Measurements from ENCODE around the gene CTDSP2. TPM values are rescaled to one million over a fixed set of nuclear protein-coding genes. Genes with fewer than 3 reads are reported as not detected.
"Not testable (repeated sequence)": the region's sequence is repeated elsewhere in the genome, so short reads cannot be mapped to it uniquely, and the experiment has no call there.

CTDSP2 gene, protein sequence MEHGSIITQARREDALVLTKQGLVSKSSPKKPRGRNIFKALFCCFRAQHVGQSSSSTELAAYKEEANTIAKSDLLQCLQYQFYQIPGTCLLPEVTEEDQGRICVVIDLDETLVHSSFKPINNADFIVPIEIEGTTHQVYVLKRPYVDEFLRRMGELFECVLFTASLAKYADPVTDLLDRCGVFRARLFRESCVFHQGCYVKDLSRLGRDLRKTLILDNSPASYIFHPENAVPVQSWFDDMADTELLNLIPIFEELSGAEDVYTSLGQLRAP
- total RNA-seq (2014; rRNA removed; shearing (Covaris generic)), result 38.2 and 43.6 TPM in 2 replicates
- 16.5 and 19.6 TPM in 2 replicates for polyA plus RNA-seq (2014; cell fraction: nucleus; rRNA removed)

DNA sequence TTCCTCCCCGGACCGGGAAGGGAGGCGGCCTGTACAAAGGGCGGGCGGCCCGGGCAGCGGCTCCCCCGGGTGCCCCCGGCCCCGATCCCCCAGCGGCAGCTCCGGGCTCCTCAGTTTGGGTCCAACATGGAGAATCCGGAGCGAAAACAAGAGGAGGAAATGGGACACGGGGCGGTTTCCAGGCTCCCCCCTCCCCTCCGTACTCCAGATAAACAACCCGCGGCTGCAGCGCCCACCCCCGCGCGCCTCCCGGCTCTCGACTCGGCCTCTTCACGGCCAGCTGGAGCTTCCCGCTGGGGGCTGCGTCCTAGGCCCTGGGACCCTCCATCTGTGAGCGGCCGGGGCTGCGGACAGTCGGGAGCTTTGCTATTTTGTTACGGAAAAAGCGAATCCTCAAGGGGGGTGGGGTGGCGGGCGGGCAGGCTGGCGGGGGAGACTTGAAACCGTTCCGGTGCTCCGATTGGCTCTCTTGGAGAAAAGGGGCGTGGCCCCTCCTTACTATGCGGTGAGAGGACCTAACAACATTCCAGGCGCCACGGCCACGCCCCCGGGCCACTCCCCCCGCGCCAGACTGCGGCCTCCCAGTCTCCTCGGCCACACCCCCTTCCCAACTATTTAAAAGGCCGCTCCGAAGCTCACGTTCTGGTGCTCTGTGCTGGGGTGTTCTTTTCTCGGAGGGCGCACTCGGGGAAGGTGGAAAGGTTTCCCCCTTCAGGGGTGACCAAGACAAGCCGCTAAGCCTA lies at the start of gene CTDSP2:
CTDSP2 (minus strand) TSS at position 153 of the 743 bp plus-strand sequence. CDS start 294 bp downstream, outside the sequence.
- DNase-seq (ENCODE audit: extremely low read depth, low read depth), result peak; percentile 98

DNA sequence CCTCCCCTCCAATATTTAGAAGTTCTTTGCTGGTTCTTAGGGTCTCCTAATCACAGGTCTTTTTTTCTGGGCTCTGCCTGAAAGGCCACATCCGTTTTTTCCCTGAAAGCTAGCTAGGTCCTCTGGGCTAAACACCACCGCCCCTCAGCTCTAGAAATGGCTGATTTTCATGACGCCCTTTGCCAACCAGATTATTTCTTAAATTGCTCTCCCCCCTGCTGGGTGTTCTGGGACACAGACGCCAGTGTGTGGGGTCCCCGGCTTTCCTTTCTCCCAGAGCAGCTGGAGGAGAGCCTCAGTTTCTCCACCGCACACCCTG lies 49.5 kb upstream of the CTDSP2 start:
- no peak for DNase-seq (ENCODE audit: extremely low read depth, low read depth)

DNA sequence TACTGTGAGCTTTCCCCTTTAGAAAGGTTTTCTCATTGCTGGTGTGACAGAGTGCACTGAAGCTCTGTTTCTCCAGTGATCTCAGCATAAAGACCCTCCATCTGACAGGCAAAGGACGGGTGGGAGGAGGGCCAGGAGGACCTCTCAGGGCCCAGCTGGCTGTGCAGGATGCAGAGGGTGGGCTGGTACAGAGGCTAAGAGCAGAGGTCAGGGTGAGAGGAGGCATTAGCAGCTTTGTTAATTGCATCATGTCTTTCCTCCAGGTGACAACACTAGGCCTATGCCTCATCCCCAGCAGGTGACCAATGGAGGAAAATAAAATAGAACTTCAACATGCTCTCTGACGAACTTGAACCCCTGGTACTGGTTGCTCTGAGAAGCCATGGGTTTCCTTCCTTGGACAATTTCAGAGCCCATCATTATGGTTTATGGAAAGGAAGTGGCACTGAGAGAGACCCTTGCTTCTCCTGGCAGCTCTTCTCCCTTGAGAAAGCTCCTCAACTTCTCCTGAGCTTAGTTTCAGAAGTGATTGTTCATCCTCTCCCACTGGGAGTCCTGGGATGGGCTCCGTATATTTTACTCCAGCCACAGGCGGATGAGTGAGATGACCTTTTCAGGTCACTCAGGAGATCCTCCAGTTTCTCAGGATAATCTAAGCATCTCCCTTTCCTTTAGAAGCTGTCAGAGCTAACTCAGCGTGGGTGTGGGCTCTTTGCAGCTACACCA lies 49.0 kb upstream of the CTDSP2 start:
- no peak for DNase-seq (ENCODE audit: extremely low read depth, low read depth)

- no peak for DNase-seq (ENCODE audit: extremely low read depth, low read depth)
These were observed 48.1 kb upstream of the CTDSP2 start for GRCh38 chr12:57894399-57895292.

DNA sequence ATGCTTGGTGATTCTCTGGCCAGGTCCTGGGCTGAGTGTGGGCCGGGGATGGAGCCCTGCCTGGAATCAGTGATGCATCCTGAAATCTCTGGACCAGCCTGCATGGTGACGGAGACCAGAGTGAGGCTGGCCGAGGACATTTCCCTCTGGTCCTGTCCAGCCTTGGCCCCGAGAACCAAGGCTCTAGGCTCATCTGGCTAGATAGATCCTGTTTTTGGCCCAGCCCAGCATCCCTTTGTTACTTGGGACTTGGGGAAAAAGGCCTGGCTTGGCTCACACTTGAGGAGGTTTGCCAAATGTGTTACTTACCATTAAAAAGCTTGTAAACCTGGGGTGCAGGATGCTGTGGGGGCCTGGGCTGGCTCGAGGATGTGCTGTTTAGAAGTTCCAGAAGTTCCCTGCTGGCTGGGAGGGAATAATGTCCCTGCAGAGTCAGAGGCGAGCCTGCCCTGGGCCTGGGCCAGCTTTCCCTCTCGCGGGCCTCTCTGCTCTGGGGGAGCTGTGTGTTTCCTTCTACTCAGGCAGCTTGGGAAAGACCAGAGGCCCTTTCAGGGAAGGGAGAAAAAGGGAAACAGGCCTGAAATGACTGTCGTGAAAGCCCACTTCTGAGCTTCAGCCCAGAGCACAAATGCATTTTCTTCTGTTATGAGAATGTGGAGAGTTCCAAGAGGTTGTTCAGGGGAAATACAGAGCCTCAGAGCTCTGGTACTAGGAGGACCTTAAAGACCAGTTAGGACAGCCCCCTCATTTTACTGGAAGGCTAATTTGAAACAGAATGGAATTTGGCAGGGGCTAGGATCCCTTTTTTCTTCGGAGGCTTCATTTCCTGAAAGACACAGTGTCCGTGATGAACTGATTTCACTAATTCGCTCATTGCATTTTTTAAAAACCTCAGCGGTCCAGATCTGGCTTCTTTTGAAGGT lies 47.2 kb upstream of the CTDSP2 start:
- no peak for DNase-seq (ENCODE audit: extremely low read depth, low read depth)

DNA sequence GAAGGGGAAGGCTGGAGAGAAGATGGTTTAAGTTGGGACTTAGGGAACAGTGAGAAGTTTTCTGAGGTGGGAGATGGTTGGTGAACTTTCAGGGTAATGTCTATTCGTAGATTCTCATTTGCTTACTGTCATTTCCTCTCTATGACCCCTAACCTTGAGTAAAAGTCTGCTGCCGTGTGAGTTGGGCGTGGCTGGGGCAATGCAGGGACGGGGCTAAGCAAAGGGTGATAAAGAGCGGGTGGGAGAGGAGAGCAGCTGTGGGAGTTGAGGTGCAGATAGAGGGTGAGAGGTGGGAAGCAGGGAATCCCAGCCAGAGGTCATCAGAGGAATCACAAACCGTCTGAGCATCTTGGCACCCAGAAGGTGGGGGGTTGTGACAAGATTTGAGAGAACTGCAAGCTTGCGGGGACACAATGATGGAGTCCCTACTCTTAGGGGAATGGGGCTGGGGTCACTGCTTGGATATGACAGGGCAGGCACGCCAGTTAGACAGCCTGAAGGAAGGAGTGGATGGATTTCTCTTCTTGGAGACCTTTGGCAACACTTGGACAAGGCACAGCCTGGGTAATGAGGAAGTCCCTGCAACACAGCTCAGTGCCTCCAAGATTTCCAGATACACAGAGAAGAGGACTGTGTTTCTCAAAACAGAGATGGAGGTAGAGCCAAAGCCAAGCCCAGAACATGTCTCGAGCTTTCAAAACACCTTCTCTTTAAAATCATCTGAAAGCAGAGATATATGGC lies 45.9 kb upstream of the CTDSP2 start:
- DNase-seq (ENCODE audit: extremely low read depth, low read depth), result no peak

GRCh38 chr12:57891542-57892228 lies 45.2 kb upstream of the CTDSP2 start:
- DNase-seq (ENCODE audit: extremely low read depth, low read depth), result no peak

- no peak for DNase-seq (ENCODE audit: extremely low read depth, low read depth)
These were observed 43.9 kb upstream of the CTDSP2 start for GRCh38 chr12:57890191-57891115.

DNA sequence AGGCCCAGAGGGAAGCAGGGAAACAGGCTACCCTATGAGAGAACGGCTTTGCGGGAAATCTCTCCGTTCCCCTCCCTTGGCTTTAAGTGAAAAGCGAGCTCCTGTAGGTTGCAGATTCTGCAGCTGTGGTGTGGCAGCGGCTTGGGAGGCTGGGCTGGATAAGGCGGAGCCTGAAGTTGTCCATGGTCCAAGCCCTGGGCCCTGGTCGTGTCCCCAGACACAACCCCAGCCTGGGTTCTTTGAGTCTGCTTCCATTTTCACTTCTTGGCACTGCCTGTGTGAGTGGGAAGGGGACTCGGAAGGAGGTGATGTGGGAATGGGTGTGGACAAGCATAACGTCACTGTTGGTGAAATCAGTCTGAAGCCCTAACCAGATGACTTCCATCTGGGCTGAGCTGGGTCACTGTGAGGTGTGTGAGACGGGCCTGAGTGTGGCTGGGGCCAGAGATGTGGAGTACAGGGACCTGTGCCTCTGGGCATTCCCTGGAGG lies 43.0 kb upstream of the CTDSP2 start:
- no peak for DNase-seq (ENCODE audit: extremely low read depth, low read depth)

DNA sequence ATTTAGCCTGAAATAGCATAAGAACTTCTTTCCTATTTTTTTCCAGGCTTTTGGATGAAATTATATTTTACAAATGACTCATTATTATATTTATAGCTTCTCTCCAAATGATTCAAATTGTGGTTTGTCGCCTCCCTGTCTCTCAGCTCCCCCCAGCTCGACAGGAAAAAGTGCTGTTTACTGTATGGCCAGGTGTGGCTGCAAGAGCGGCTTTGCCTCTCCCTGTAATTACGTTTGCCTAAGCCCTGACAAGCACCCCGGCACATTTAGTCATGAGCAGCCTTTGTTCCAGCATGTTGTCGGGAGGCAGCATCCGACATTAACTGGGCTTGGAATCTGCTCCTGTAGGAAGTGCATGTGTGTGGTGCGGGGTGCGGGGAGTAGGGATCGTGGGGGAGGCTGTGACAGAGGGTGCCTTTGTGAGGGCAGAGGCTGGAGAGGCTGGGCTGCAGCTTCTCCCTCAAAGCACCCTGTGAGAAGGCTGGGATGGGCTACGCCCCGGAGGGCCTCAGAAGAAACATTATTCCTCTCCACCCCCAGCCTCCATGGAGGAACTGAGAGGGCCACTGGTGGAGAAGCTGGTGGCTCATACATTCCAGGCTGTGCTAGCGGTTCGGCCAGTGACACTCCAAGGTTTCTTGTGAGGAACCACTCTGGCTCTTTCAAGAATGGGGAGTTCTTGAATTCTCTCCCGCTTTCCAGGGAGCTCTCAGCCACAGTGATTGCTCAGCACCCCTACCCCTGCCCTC lies 42.1 kb upstream of the CTDSP2 start:
- no peak for DNase-seq (ENCODE audit: extremely low read depth, low read depth)

GRCh38 chr12:57887631-57888408 lies 41.3 kb upstream of the CTDSP2 start:
- no peak for DNase-seq (ENCODE audit: extremely low read depth, low read depth)

DNA sequence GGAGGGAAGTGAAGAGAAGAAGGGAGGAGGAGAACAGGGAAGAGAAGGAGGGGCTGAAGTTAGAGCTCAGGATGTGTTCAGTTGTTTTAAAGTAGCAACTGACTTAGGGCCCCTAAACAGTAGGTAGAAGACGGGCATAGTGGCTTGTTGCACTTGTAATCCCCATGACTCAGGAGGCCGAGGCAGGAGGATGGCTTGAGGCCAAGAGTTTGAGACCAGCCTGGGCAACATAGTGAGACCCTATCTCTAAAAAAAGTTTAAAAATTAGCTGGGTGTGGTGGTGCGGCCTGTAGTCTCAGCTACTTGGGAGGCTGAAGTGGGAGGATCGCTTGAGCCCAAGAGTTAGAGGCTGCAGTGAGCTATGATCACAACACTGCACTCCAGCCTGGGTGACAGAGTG lies 40.4 kb upstream of the CTDSP2 start:
- not testable (repeated sequence) for DNase-seq (ENCODE audit: extremely low read depth, low read depth)

DNA sequence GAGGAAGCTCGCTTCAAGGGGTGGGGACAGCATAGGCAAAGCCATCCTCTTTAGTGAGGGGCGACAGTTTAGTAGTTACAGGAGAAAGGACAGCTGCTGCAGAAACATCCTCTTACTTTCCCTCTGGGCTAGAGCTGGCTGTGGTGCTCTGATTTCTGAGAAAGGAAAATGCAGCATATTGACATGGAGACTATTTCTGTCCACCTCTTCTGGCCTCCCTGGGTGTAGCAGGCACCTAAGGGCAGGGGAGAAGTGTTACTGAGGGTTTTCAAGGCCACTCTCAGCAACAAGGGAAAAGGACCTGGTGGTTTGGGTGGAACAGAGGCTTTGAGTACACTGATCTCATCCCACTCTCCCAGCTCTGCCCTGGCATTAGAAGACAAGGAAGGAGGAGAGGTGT lies 40.0 kb upstream of the CTDSP2 start:
- DNase-seq (ENCODE audit: extremely low read depth, low read depth), result no peak

DNA sequence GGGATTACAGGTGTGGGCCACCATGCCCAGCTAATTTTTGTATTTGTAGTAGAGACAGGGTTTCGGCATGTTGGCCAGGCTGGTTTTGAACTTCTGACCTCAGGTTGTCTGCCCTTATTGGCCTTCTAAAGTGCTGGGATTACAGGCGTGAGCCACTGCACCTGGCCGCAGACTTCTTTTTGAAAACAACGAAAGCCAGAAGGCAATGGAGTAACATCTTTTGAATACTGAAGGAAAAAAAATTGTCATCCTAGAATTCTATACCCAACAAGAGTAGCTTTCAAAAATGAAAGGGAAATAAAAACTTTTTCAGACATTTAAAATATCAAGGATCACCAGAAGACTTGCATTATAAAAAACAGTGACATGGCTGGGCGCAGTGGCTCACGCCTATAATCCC lies 38.7 kb upstream of the CTDSP2 start:
- DNase-seq (ENCODE audit: extremely low read depth, low read depth), result no peak

DNA sequence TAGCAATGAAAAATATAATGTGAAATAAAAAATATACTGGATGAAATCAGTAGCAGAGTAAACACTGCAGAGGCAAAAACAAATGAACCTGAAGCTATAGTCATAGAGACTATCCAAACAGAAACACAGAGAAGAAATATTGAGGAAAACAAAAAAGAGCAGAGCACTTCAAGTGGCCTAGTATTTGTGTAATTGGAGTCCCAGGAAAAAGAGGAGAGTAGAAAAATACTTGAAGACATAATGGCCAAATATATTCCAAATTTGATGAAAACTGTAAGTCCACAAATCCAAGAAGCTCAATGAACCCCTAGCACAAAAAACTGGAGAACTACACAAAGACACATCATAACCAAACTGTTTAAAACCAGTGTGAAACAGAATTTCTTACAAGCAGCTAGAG lies 37.2 kb upstream of the CTDSP2 start:
- DNase-seq (ENCODE audit: extremely low read depth, low read depth), result no peak

Data from NCI-H460 (cell line).